Measurements from ENCODE around the gene INSYN2A. TPM values are rescaled to one million over a fixed set of nuclear protein-coding genes. Genes with fewer than 3 reads are reported as not detected.

The INSYN2A gene
- total RNA-seq, 4 donors from 2014 or later, result 0.27 TPM; not detected in 3

DNA sequence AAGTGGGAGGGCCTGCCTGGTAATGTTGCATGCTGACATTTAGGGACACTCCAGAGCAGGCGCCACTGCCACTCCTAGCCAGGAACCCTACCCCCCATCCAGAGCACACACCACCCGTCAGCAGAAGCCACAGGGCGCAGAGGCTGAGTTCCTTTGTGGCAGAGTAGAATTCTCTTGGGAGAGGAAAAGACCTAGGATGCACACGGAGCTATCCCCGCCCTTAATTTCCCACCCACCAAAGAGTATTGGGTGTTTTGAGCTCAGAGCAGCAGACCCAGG lies 702 bp upstream of the INSYN2A start:
- no peaks in the 10 kb centered on the region for H3K36me3 ChIP-seq
- H3K4me3 ChIP-seq, result no peak overlapping the region
- in situ Hi-C loops (cut with MboI; ENCODE audit: low pct_ligation_motif_present in 1 of 4, low pct_unique_long_range_greater_than_20kb in 1 of 4, low sequenced_read_pairs in 3 of 4), result no loop called here
- no peak overlapping the region for H3K27ac ChIP-seq
- DNase-seq, result no peak
- intact Hi-C loops (cut with DNase I; ENCODE audit: low total_unique reads), result no loop called here
- TF ChIP-seq, protein P1, sequence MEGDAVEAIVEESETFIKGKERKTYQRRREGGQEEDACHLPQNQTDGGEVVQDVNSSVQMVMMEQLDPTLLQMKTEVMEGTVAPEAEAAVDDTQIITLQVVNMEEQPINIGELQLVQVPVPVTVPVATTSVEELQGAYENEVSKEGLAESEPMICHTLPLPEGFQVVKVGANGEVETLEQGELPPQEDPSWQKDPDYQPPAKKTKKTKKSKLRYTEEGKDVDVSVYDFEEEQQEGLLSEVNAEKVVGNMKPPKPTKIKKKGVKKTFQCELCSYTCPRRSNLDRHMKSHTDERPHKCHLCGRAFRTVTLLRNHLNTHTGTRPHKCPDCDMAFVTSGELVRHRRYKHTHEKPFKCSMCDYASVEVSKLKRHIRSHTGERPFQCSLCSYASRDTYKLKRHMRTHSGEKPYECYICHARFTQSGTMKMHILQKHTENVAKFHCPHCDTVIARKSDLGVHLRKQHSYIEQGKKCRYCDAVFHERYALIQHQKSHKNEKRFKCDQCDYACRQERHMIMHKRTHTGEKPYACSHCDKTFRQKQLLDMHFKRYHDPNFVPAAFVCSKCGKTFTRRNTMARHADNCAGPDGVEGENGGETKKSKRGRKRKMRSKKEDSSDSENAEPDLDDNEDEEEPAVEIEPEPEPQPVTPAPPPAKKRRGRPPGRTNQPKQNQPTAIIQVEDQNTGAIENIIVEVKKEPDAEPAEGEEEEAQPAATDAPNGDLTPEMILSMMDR (IDR thresholded peaks at IDR 0.05), result no peak
- TF ChIP-seq POLR2AphosphoS5 (IDR thresholded peaks at IDR 0.05), result no peak
- TF ChIP-seq POLR2A (IDR thresholded peaks at IDR 0.05), result no peak
- TF ChIP-seq EP300 (IDR thresholded peaks at IDR 0.05; ENCODE audit: low read depth), result no peak
- no peaks in the 10 kb centered on the region for H3K9me3 ChIP-seq
- peaks cover 0 to 15% (median 14%) of the 10 kb centered on the region in 4 donors for H3K4me1 ChIP-seq
- 74% methylated on average over 5 of the region's 5 CpGs; no CpG with 5 or more reads in 1 of the 2 donors for WGBS, 2 donors (ENCODE audit: low coverage in 1 of 2)
- peaks cover 41% of the 10 kb centered on the region for H3K27me3 ChIP-seq

DNA sequence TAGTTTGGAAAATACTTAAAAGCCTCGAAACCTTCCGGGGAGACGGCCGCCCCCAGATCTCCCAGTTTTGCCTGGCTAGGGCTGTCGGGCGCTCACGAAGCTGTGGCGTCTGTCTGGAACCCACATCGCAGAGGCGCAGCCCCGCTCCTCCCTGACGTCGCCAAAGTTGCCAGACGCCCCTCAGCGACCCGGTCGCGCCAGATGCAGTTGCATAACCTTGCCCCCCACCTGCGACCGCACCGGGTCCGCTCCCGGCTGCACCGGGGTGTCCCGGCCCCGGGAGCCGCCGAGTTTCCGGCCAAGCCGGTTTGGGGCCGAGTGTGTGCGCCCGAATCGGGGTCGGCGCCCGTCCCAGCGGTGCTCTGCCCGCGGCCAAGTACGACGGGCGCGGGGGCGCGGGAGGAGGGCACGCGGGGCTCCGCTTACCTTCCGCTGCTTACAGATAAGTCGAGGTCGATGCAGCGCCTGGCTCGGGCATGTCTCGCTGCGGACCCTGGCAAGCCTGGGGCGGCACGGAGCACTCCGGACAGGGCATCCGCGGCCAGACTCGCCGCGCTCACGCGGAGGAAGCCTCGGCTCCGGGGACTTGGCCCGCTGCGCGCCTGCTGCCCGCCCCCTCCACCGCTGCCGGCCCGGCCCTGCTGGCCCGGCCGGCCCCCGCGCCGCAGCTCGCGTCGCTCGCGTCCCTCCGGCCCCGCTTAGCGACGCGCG lies 665 bp downstream of the INSYN2A start:
- peak overlapping the region in 3 of 4 donors; percentile 19 to 43 (median 25) for H3K4me3 ChIP-seq
- WGBS, 2 donors (ENCODE audit: low coverage in 1 of 2), result 8% methylated on average over 71 of the region's 91 CpGs; no CpG with 5 or more reads in 1 of the 2 donors
- TF ChIP-seq POLR2AphosphoS5 (IDR thresholded peaks at IDR 0.05) (no peak), EP300 (IDR thresholded peaks at IDR 0.05; ENCODE audit: low read depth) (no peak), POLR2A (IDR thresholded peaks at IDR 0.05) (no peak)
- TF ChIP-seq, protein P1 (IDR thresholded peaks at IDR 0.05), result no peak
- H3K27me3 ChIP-seq, result peaks cover 41% of the 10 kb centered on the region
- H3K36me3 ChIP-seq, result no peaks in the 10 kb centered on the region
- in situ Hi-C loops (cut with MboI; ENCODE audit: low pct_ligation_motif_present in 1 of 4, low pct_unique_long_range_greater_than_20kb in 1 of 4, low sequenced_read_pairs in 3 of 4) (no loop called here), intact Hi-C loops (cut with DNase I; ENCODE audit: low total_unique reads) (no loop called here)
- H3K27ac ChIP-seq, result no peak overlapping the region
- H3K4me1 ChIP-seq, result peaks cover 0 to 15% (median 14%) of the 10 kb centered on the region in 4 donors
- no peak for DNase-seq
- H3K9me3 ChIP-seq, result no peaks in the 10 kb centered on the region

DNA sequence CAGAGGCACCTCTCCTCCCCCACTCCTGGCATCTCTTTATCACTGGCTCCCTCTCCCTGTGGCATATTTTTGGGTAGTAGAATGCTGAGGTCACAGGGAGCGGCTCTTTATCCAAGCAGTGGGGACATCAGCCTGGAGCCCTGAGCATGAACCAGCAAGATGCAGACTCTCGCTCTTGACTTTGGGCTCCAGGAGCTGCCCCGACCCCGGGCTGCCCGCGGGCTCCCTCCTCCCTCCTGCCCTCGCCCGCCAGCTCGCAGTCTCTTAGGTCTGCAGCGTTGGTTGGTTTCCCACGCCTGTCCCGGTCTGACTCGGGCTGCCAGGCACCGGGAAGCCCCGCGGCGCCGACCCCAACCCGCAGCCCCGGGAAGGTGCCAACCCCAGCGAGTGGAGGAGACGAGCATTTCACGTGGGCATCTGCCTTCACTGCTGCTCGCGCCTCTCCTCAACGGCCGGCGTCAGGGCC lies 1.3 kb downstream of the INSYN2A start:
- intact Hi-C loops (cut with DNase I; ENCODE audit: low total_unique reads), result no loop called here
- Histone ChIP-seq H3K27ac (no peak overlapping the region), H3K4me1 (peaks cover 0 to 15% (median 14%) of the 10 kb centered on the region in 4 donors), H3K9me3 (no peaks in the 10 kb centered on the region), H3K36me3 (no peaks in the 10 kb centered on the region), H3K27me3 (peaks cover 41% of the 10 kb centered on the region), H3K4me3 (peak overlapping the region in 3 of 4 donors; percentile 19 to 43 (median 25))
- 11% methylated on average over 26 of the region's 28 CpGs; no CpG with 5 or more reads in 1 of the 2 donors for WGBS, 2 donors (ENCODE audit: low coverage in 1 of 2)
- no peak for DNase-seq
- no peak for TF ChIP-seq POLR2A (IDR thresholded peaks at IDR 0.05)
- in situ Hi-C loops (cut with MboI; ENCODE audit: low pct_ligation_motif_present in 1 of 4, low pct_unique_long_range_greater_than_20kb in 1 of 4, low sequenced_read_pairs in 3 of 4), result no loop called here

DNA sequence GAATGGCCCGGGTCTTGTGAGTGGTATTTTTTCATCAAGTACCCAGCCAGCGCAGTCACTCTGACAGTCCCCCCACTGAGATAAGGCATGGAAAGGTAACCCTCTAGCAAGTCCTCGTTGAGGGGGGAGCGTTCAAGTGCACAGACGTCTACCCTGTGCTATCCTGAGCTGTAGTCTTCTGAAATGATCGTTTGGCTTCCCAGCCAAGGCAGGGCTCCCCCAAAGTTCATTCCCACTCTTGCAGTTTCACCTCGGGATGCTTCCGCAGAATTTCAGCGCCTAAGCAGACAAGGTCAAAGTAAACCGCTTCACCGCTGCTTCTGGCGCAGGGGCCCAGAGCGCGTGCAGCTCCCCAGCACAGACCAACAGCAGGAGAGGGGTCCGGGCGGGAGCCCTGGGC lies 1.8 kb downstream of the INSYN2A start:
- in situ Hi-C loops (cut with MboI; ENCODE audit: low pct_ligation_motif_present in 1 of 4, low pct_unique_long_range_greater_than_20kb in 1 of 4, low sequenced_read_pairs in 3 of 4) (no loop called here), intact Hi-C loops (cut with DNase I; ENCODE audit: low total_unique reads) (no loop called here)
- WGBS, 2 donors (ENCODE audit: low coverage in 1 of 2), result 75% methylated on average over 16 of the region's 16 CpGs; no CpG with 5 or more reads in 1 of the 2 donors
- Histone ChIP-seq H3K27me3 (peaks cover 41% of the 10 kb centered on the region), H3K4me3 (no peak overlapping the region), H3K4me1 (peaks cover 0 to 15% (median 14%) of the 10 kb centered on the region in 4 donors), H3K9me3 (no peaks in the 10 kb centered on the region), H3K27ac (no peak overlapping the region), H3K36me3 (no peaks in the 10 kb centered on the region)
- TF ChIP-seq POLR2A (IDR thresholded peaks at IDR 0.05), result no peak
- TF ChIP-seq, protein P1 (IDR thresholded peaks at IDR 0.05), result no peak
- no peak for TF ChIP-seq EP300 (IDR thresholded peaks at IDR 0.05; ENCODE audit: low read depth)
- TF ChIP-seq POLR2AphosphoS5 (IDR thresholded peaks at IDR 0.05), result no peak
- no peak for DNase-seq
